ENCODE measurements around the gene IL1RAPL2. TPM values are rescaled to one million over a fixed set of nuclear protein-coding genes. Genes with fewer than 3 reads are reported as not detected.

The IL1RAPL2 gene
- total and polyA plus RNA-seq, 2 donors (not counting 3 experiments of a cell fraction or from before 2014, with no cell fraction given): not detected

DNA sequence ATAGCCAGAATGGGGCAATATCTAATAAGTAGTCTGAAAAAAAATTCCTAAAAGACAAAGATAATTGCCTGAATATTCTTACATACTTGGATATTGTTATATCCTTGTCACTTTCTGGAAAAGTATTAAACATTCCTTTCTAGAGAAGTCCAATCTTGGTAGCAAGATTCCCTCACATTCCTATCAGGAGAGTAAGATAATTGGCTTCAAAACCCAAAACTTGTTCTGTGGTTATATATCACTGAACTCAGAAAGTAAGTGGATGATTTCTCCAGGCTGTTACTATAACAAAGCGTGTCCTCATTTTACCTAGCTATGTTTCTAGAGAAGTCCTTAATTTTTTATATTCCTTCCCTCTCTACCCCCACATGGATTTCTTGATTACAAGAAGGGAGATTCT is 700.5 kb downstream of the IL1RAPL2 start:
- ChIA-PET POLR2A (no interaction called here), CTCF (no interaction called here)
- no peak overlapping the region for H3K4me2 ChIP-seq (ENCODE audit: insufficient read depth, low read length)
- no peak overlapping the region for H3K4me3 ChIP-seq (replicated peaks in 1 of 3; ENCODE audit: insufficient read depth in 1 of 3, low read depth in 1 of 3, low read length in 3 of 3)
- intact Hi-C loops (cut with micrococcal nuclease) (no loop called here), dilution Hi-C loops (cut with MboI; ENCODE audit: extremely low pct_ligation_motif_present, low sequenced_read_pairs) (no loop called here)
- no peaks in the 10 kb centered on the region for H3K4me1 ChIP-seq (ENCODE audit: control insufficient read depth, extremely low read depth, insufficient read depth, low read length)
- H3K27ac ChIP-seq (ENCODE audit: insufficient read depth, low read depth, low read length): no peak overlapping the region
- no peak overlapping the region for H2AFZ ChIP-seq (ENCODE audit: low read depth, low read length)
- TF ChIP-seq GATA2 (IDR thresholded peaks at IDR 0.05; ENCODE audit: insufficient read depth, insufficient read length, low read depth, low read length) (no peak), POLR2A (IDR thresholded peaks at IDR 0.05; ENCODE audit: low read depth, low read length) (no peak), MYC (IDR thresholded peaks at IDR 0.05; ENCODE audit: low read depth, low read length) (no peak), EZH2 (IDR thresholded peaks at IDR 0.05; ENCODE audit: borderline replicate concordance, low read depth, low read length, severe bottlenecking) (no peak)
- no peaks in the 10 kb centered on the region for H3K79me2 ChIP-seq (ENCODE audit: control insufficient read depth, insufficient read depth, low read length)
- H4K20me1 ChIP-seq (replicated peaks; ENCODE audit: control insufficient read depth, extremely low read depth, insufficient read depth, low read length): no peaks in the 10 kb centered on the region
- DNase-seq (ENCODE audit: low read depth, low spot score): no peak
- no peaks in the 10 kb centered on the region for H3K36me3 ChIP-seq (ENCODE audit: control insufficient read depth in 2 of 2, extremely low read depth in 1 of 2, insufficient read depth in 2 of 2, low read length in 2 of 2)
- H3K27me3 ChIP-seq (ENCODE audit: control insufficient read depth in 2 of 2, insufficient read depth in 2 of 2, low read length in 2 of 2): no peaks in the 10 kb centered on the region
- no TSS peak for BruUV-seq (replicated peaks)
- H3K9me1 ChIP-seq (replicated peaks; ENCODE audit: control insufficient read depth, extremely low read depth, insufficient read depth, low read length): no peaks in the 10 kb centered on the region
- no peak for FAIRE-seq
- H3K9me3 ChIP-seq (replicated peaks; ENCODE audit: control insufficient read depth, insufficient read depth, low read length): no peaks in the 10 kb centered on the region
- no peak overlapping the region for H3K9ac ChIP-seq (replicated peaks; ENCODE audit: extremely low read depth, insufficient read depth, low read length)

DNA sequence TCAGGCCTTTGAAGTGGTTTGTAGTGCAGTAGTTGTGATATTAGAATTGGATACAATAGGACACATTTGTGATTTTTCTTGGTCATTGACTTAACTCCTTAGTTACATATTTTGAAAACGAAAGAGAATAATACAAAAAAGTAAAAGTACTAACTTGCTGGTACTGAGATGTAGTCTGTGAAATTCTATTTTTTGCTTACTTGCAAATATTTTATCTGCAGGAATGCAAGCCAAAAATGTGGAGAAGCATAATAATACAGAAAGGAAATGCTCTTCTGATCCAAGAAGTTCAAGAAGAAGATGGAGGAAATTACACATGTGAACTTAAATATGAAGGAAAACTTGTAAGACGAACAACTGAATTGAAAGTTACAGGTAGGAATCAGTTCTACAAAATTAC is 701.2 kb downstream of the IL1RAPL2 start:
- TF ChIP-seq POLR2AphosphoS5 (IDR thresholded peaks at IDR 0.05; ENCODE audit: insufficient read depth, low read depth, low read length) (no peak), EZH2 (IDR thresholded peaks at IDR 0.05; ENCODE audit: borderline replicate concordance, low read depth, low read length, severe bottlenecking) (no peak), FOS (IDR thresholded peaks at IDR 0.05; ENCODE audit: borderline replicate concordance, insufficient read depth, low read length) (no peak), MYC (IDR thresholded peaks at IDR 0.05; ENCODE audit: low read depth, low read length) (no peak), POLR2A (IDR thresholded peaks at IDR 0.05; ENCODE audit: low read depth, low read length) (no peak), JUN (IDR thresholded peaks at IDR 0.05; ENCODE audit: borderline replicate concordance, insufficient read depth, insufficient read length, low read depth) (no peak), GATA2 (IDR thresholded peaks at IDR 0.05; ENCODE audit: insufficient read depth, insufficient read length, low read depth, low read length) (no peak)
- TF ChIP-seq, protein P1, sequence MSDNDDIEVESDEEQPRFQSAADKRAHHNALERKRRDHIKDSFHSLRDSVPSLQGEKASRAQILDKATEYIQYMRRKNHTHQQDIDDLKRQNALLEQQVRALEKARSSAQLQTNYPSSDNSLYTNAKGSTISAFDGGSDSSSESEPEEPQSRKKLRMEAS (IDR thresholded peaks at IDR 0.05; ENCODE audit: insufficient read depth, insufficient read length): no peak
- TF ChIP-seq, protein P2, sequence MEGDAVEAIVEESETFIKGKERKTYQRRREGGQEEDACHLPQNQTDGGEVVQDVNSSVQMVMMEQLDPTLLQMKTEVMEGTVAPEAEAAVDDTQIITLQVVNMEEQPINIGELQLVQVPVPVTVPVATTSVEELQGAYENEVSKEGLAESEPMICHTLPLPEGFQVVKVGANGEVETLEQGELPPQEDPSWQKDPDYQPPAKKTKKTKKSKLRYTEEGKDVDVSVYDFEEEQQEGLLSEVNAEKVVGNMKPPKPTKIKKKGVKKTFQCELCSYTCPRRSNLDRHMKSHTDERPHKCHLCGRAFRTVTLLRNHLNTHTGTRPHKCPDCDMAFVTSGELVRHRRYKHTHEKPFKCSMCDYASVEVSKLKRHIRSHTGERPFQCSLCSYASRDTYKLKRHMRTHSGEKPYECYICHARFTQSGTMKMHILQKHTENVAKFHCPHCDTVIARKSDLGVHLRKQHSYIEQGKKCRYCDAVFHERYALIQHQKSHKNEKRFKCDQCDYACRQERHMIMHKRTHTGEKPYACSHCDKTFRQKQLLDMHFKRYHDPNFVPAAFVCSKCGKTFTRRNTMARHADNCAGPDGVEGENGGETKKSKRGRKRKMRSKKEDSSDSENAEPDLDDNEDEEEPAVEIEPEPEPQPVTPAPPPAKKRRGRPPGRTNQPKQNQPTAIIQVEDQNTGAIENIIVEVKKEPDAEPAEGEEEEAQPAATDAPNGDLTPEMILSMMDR (IDR thresholded peaks at IDR 0.05; ENCODE audit: extremely low read depth in 1 of 2, insufficient read depth in 1 of 2, low read depth in 1 of 2, low read length in 2 of 2): no peak
- DNase-seq (ENCODE audit: low read depth, low spot score): no peak
- no peak overlapping the region for H3K27ac ChIP-seq (ENCODE audit: insufficient read depth, low read depth, low read length)
- H3K79me2 ChIP-seq (ENCODE audit: control insufficient read depth, insufficient read depth, low read length): no peaks in the 10 kb centered on the region
- dilution Hi-C loops (cut with MboI; ENCODE audit: extremely low pct_ligation_motif_present, low sequenced_read_pairs): no loop called here
- no peak overlapping the region for H2AFZ ChIP-seq (ENCODE audit: low read depth, low read length)
- intact Hi-C loops (cut with micrococcal nuclease): no loop called here
- no TSS peak for BruUV-seq (replicated peaks)
- H3K36me3 ChIP-seq (ENCODE audit: control insufficient read depth in 2 of 2, extremely low read depth in 1 of 2, insufficient read depth in 2 of 2, low read length in 2 of 2): no peaks in the 10 kb centered on the region
- H3K4me3 ChIP-seq (replicated peaks in 1 of 3; ENCODE audit: insufficient read depth in 1 of 3, low read depth in 1 of 3, low read length in 3 of 3): no peak overlapping the region
- FAIRE-seq: no peak
- H3K9me1 ChIP-seq (replicated peaks; ENCODE audit: control insufficient read depth, extremely low read depth, insufficient read depth, low read length): no peaks in the 10 kb centered on the region
- no peaks in the 10 kb centered on the region for H4K20me1 ChIP-seq (replicated peaks; ENCODE audit: control insufficient read depth, extremely low read depth, insufficient read depth, low read length)
- no peaks in the 10 kb centered on the region for H3K4me1 ChIP-seq (ENCODE audit: control insufficient read depth, extremely low read depth, insufficient read depth, low read length)
- ChIA-PET POLR2A (no interaction called here), CTCF (no interaction called here)
- no peaks in the 10 kb centered on the region for H3K9me3 ChIP-seq (replicated peaks; ENCODE audit: control insufficient read depth, insufficient read depth, low read length)
- no peaks in the 10 kb centered on the region for H3K27me3 ChIP-seq (ENCODE audit: control insufficient read depth in 2 of 2, insufficient read depth in 2 of 2, low read length in 2 of 2)
- H3K9ac ChIP-seq (replicated peaks; ENCODE audit: extremely low read depth, insufficient read depth, low read length): no peak overlapping the region
- no peak overlapping the region for H3K4me2 ChIP-seq (ENCODE audit: insufficient read depth, low read length)
